HCT116 (cell line): ENCODE measurements around the gene ADGRD1. TPM values are rescaled to one million over a fixed set of nuclear protein-coding genes. Genes with fewer than 3 reads are reported as not detected.

Source experiments
- ATAC-seq: fragments of 200-7000 bp; cut with Tn5 transposase; 2 replicates; pipeline ENCODE4 v1.9.1; 2020; ENCODE audit warnings: mild to moderate bottlenecking, moderate library complexity
- BruUV-seq: library from RNA; stranded (reverse); fragments of 400-500 nt; replicated peaks from 2 replicates; lab custom pipeline; 2021; lab: Mats Ljungman, UMichigan
- CTCF ChIA-PET: fragments of 300-600 bp; sonication (Branson Sonifier 250); formaldehyde crosslinking; loops from one replicate; lab custom pipeline; 2021; ENCODE audit warnings: antibody characterized with exemption; lab: Charles Lee
- POLR2A ChIA-PET: fragments of 300-600, 350-600 bp; sonication (Branson Sonifier 250); formaldehyde crosslinking; loops from one replicate; lab custom pipeline; 2021; ENCODE audit warnings: antibody characterized with exemption; lab: Charles Lee
- RAD21 ChIA-PET, 2 experiments: fragments of 300-600 bp; sonication (Branson Sonifier 250); formaldehyde crosslinking; loops; one replicate each; lab custom pipeline; 2023; ENCODE audit warnings: low total read pairs in 2 of 2; ENCODE audit not compliant: uncharacterized antibody in 2 of 2, unreplicated experiment in 2 of 2, low non-redundant PET in 1 of 2; lab: Charles Lee
- DNase-seq: peaks from one replicate; pipeline ENCODE4 v3.0.0-alpha.2; 2010; ENCODE audit warnings: low read depth, low spot score
- H2AFZ ChIP-seq: fragments of 200-600 bp; shearing (Covaris generic), sonication (generic); 2 replicates; pipeline ENCODE4 v1.6.1; 2017; ENCODE audit warnings: low read depth, mixed run types, mixed read lengths, antibody characterized with exemption, low read length; ENCODE audit not compliant: poor library complexity, severe bottlenecking
- H3K27ac ChIP-seq: 2 replicates; pipeline ENCODE4 v1.5.1; 2012; ENCODE audit warnings: low read depth, low read length
- H3K27me3 ChIP-seq: fragments of 200-600 bp; sonication (generic); 2 replicates; pipeline ENCODE4 v1.6.1; 2016; ENCODE audit warnings: mixed run types, low read length, mixed read lengths; ENCODE audit not compliant: insufficient read depth
- H3K36me3 ChIP-seq, 2 experiments: fragments of 200-500 bp in 1 of 2; fragments of 200-600 bp in 1 of 2; sonication (Bioruptor generic) in 1 of 2; sonication (generic) in 1 of 2; 2 replicates each; pipeline versions ENCODE4 v1.5.1 to v1.6.1; 2014 to 2016; ENCODE audit warnings: low read length in 2 of 2, inconsistent platforms in 1 of 2, mixed read lengths in 1 of 2, mixed run types in 1 of 2; ENCODE audit not compliant: insufficient read depth in 2 of 2, control insufficient read depth in 1 of 2
- H3K4me1 ChIP-seq, 2 experiments: fragments of 200-600 bp in 1 of 2; sonication (generic) in 1 of 2; 2 replicates each; pipeline versions ENCODE4 v1.5.1 to v1.6.1; 2012 to 2017; ENCODE audit warnings: low read length in 2 of 2, inconsistent platforms in 1 of 2, mild to moderate bottlenecking in 1 of 2, mixed read lengths in 1 of 2, mixed run types in 1 of 2, moderate library complexity in 1 of 2; ENCODE audit not compliant: insufficient read depth in 2 of 2, control insufficient read depth in 1 of 2
- H3K4me2 ChIP-seq: fragments of 200-600 bp; sonication (generic); 2 replicates; pipeline ENCODE4 v1.6.1; 2017; ENCODE audit warnings: mixed run types, low read length, mixed read lengths
- H3K4me3 ChIP-seq, 2 experiments: fragments of 200-600 bp in 1 of 2; sonication (generic) in 1 of 2; replicated peaks in 1 of 2; 2 replicates each; pipeline ENCODE4 v1.5.1; 2011 to 2016; ENCODE audit warnings: low read length in 2 of 2, control low read depth in 1 of 2, low read depth in 1 of 2, mild to moderate bottlenecking in 1 of 2, mixed read lengths in 1 of 2, mixed run types in 1 of 2
- H3K79me2 ChIP-seq: fragments of 200-600 bp; sonication (generic); 2 replicates; pipeline ENCODE4 v1.6.1; 2017; ENCODE audit warnings: mild to moderate bottlenecking, mixed run types, low read length, moderate library complexity, mixed read lengths; ENCODE audit not compliant: insufficient read depth
- H3K9ac ChIP-seq: fragments of 200-600 bp; sonication (generic); 2 replicates; pipeline ENCODE4 v1.6.1; 2016; ENCODE audit warnings: low read length, mixed read lengths
- H3K9me2 ChIP-seq: fragments of 200-600 bp; sonication (generic), shearing (Covaris generic); 2 replicates; pipeline ENCODE4 v1.6.1; 2017; ENCODE audit warnings: mixed run types, mild to moderate bottlenecking, moderate library complexity; ENCODE audit not compliant: insufficient read depth
- H3K9me3 ChIP-seq, 2 experiments: fragments of 200-500 bp in 1 of 2; fragments of 200-600 bp in 1 of 2; sonication (Bioruptor generic) in 1 of 2; sonication (generic) in 1 of 2; 2 replicates each; pipeline ENCODE4 v1.6.1; 2014 to 2017; ENCODE audit warnings: low read length in 2 of 2, mixed read lengths in 2 of 2, inconsistent platforms in 1 of 2, low read depth in 1 of 2, mild to moderate bottlenecking in 1 of 2, mixed run types in 1 of 2, moderate library complexity in 1 of 2; ENCODE audit not compliant: control insufficient read depth in 1 of 2, insufficient read depth in 1 of 2
- H4K20me1 ChIP-seq: fragments of 200-600 bp; sonication (generic), shearing (Covaris generic); 2 replicates; pipeline ENCODE4 v1.6.1; 2017; ENCODE audit warnings: mixed run types, mild to moderate bottlenecking, moderate library complexity; ENCODE audit not compliant: insufficient read depth
- EGR1 ChIP-seq: IDR thresholded peaks from 2 replicates; pipeline ENCODE4 v1.6.1; 2012; ENCODE audit warnings: low read depth
- ELF1 ChIP-seq: IDR thresholded peaks from 2 replicates; pipeline ENCODE4 v1.6.1; 2012; ENCODE audit warnings: low read depth, borderline replicate concordance
- EZH2 ChIP-seq: fragments of 200-600 bp; sonication (generic); IDR thresholded peaks from 2 replicates; pipeline ENCODE4 v1.6.1; 2017; ENCODE audit warnings: antibody characterized with exemption, mixed run types
- EZH2phosphoT487 ChIP-seq: fragments of 200-600 bp; IDR thresholded peaks from 2 replicates; pipeline ENCODE4 v1.6.1; 2018; ENCODE audit warnings: antibody characterized with exemption, borderline replicate concordance
- FOSL1 ChIP-seq: IDR thresholded peaks from 2 replicates; pipeline ENCODE4 v1.6.1; 2012; ENCODE audit warnings: low read depth
- JUND ChIP-seq: IDR thresholded peaks from 2 replicates; pipeline ENCODE4 v1.6.1; 2012
- POLR2A ChIP-seq: IDR thresholded peaks from 2 replicates; pipeline ENCODE4 v1.7.0; 2011; ENCODE audit warnings: borderline replicate concordance; ENCODE audit not compliant: insufficient read depth, insufficient read length; ENCODE audit errors: extremely low read depth
- SIN3A ChIP-seq: IDR thresholded peaks from 2 replicates; pipeline ENCODE4 v1.6.1; 2012; ENCODE audit warnings: low read depth
- SP1 ChIP-seq: IDR thresholded peaks from 2 replicates; pipeline ENCODE4 v1.6.1; 2012; ENCODE audit warnings: low read depth
- SRF ChIP-seq: IDR thresholded peaks from 2 replicates; pipeline ENCODE4 v1.6.1; 2012; ENCODE audit warnings: low read depth
- TCF7L2 ChIP-seq: IDR thresholded peaks from 2 replicates; pipeline ENCODE4 v1.7.0; 2011; ENCODE audit warnings: borderline replicate concordance, inconsistent platforms; ENCODE audit not compliant: insufficient read depth, insufficient read length; ENCODE audit errors: extremely low read depth
- ZFX ChIP-seq: fragments of 450-650 bp; IDR thresholded peaks from 2 replicates; pipeline ENCODE4 v1.6.1; 2017
- ZNF274 ChIP-seq: fragments of 200-500 bp; sonication (Bioruptor generic); IDR thresholded peaks from 2 replicates; pipeline ENCODE4 v1.6.1; 2014; ENCODE audit warnings: mild to moderate bottlenecking, low read depth, low read length, inconsistent platforms
- intact Hi-C: fragments of 100-400 bp; cut with micrococcal nuclease; formaldehyde crosslinking; loops from 2 replicates; pipeline ENCODE4 v1.10.0; 2022
- total RNA-seq: library from RNA; stranded (reverse); gene quantifications from one replicate; pipeline ENCODE4 v1.2.1, GENCODE V29; 2021; ENCODE audit not compliant: unreplicated experiment
- TF ChIP-seq, protein P1 (sequence below), 3 experiments: fragments of 200-600 bp in 1 of 3; sonication (generic) in 1 of 3; IDR thresholded peaks in 2 of 3; conservative IDR thresholded peaks in 1 of 3; 2 replicates each; pipeline ENCODE4 v1.5.1; 2012 to 2017; ENCODE audit warnings: low read depth in 2 of 3, low read length in 2 of 3, antibody characterized with exemption in 1 of 3, borderline replicate concordance in 1 of 3, control low read depth in 1 of 3, mild to moderate bottlenecking in 1 of 3, mixed read lengths in 1 of 3, mixed run types in 1 of 3, moderate library complexity in 1 of 3; ENCODE audit not compliant: insufficient read depth in 1 of 3
- TF ChIP-seq, protein P2 (sequence below): IDR thresholded peaks from 2 replicates; pipeline ENCODE4 v1.6.1; 2011; ENCODE audit warnings: mild to moderate bottlenecking, low read length, moderate library complexity; ENCODE audit not compliant: insufficient replicate concordance; ENCODE audit errors: extremely low read depth
- TF ChIP-seq, protein P3 (sequence below): IDR thresholded peaks from 2 replicates; pipeline ENCODE4 v1.6.1; 2012

Gene ADGRD1
- total RNA-seq, 1 experiment from 2014 or later: 0.44 TPM

- Histone ChIP-seq H3K27me3 (peaks cover 29% of the 10 kb centered on the region), H3K4me3 (no peak overlapping the region), H3K79me2 (no peaks in the 10 kb centered on the region), H3K36me3 (no peaks in the 10 kb centered on the region), H3K4me1 (no peaks in the 10 kb centered on the region), H3K9me2 (no peaks in the 10 kb centered on the region), H3K27ac (no peak overlapping the region), H4K20me1 (no peaks in the 10 kb centered on the region), H2AFZ (no peak overlapping the region), H3K4me2 (no peak overlapping the region), H3K9me3 (no peaks in the 10 kb centered on the region), H3K9ac (no peak overlapping the region)
- TF ChIP-seq POLR2A (no peak), FOSL1 (no peak), EGR1 (no peak), EZH2 (no peak), SIN3A (no peak), SRF (no peak), SP1 (no peak), TCF7L2 (no peak), ZFX (no peak), ELF1 (no peak), EZH2phosphoT487 (no peak), ZNF274 (no peak), JUND (no peak)
- TF ChIP-seq, protein P1, sequence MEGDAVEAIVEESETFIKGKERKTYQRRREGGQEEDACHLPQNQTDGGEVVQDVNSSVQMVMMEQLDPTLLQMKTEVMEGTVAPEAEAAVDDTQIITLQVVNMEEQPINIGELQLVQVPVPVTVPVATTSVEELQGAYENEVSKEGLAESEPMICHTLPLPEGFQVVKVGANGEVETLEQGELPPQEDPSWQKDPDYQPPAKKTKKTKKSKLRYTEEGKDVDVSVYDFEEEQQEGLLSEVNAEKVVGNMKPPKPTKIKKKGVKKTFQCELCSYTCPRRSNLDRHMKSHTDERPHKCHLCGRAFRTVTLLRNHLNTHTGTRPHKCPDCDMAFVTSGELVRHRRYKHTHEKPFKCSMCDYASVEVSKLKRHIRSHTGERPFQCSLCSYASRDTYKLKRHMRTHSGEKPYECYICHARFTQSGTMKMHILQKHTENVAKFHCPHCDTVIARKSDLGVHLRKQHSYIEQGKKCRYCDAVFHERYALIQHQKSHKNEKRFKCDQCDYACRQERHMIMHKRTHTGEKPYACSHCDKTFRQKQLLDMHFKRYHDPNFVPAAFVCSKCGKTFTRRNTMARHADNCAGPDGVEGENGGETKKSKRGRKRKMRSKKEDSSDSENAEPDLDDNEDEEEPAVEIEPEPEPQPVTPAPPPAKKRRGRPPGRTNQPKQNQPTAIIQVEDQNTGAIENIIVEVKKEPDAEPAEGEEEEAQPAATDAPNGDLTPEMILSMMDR (IDR thresholded peaks at IDR 0.05 in 2 of 3, conservative IDR thresholded peaks at IDR 0.05 in 1 of 3; ENCODE audit: borderline replicate concordance in 1 of 3, insufficient read depth in 1 of 3, low read depth in 2 of 3, low read length in 2 of 3): no peak
- TF ChIP-seq, protein P2, sequence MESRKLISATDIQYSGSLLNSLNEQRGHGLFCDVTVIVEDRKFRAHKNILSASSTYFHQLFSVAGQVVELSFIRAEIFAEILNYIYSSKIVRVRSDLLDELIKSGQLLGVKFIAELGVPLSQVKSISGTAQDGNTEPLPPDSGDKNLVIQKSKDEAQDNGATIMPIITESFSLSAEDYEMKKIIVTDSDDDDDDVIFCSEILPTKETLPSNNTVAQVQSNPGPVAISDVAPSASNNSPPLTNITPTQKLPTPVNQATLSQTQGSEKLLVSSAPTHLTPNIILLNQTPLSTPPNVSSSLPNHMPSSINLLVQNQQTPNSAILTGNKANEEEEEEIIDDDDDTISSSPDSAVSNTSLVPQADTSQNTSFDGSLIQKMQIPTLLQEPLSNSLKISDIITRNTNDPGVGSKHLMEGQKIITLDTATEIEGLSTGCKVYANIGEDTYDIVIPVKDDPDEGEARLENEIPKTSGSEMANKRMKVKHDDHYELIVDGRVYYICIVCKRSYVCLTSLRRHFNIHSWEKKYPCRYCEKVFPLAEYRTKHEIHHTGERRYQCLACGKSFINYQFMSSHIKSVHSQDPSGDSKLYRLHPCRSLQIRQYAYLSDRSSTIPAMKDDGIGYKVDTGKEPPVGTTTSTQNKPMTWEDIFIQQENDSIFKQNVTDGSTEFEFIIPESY: no peak
- TF ChIP-seq, protein P3, sequence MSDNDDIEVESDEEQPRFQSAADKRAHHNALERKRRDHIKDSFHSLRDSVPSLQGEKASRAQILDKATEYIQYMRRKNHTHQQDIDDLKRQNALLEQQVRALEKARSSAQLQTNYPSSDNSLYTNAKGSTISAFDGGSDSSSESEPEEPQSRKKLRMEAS: no peak
- DNase-seq (no peak), ATAC-seq (no peak)
- ChIA-PET POLR2A (no interaction called here), CTCF (no interaction called here), RAD21 (no interaction called here)
- intact Hi-C loops: no loop called here
- BruUV-seq: no TSS peak
Observed at GRCh38 chr12:131155131-131155530, 201.4 kb downstream of the ADGRD1 start.
